Stimulated activated naive CD8-positive, alpha-beta T cell treated with anti-CD3 and anti-CD28 coated beads, Interleukin-15, Interleukin-2, amounts not matched to agents 100 U/mL and 50 U/mL, for 24 hours (primary cell): ENCODE results near the gene MAD1L1.
"Not testable (repeated sequence)": the region's sequence is repeated elsewhere in the genome, so short reads cannot be mapped to it uniquely, and the experiment has no call there.

Source experiments
- ATAC-seq: fragments of 150-1000 bp; cut with Tn5 transposase; one replicate; pipeline ENCODE4 v1.10.0; 2021
- DNase-seq: peaks from one replicate; pipeline ENCODE4 v3.0.0; 2021

Gene MAD1L1

GRCh38 chr7:1861799-1862458 is 370.8 kb downstream of the MAD1L1 start:
- no peak for ATAC-seq
- no peak for DNase-seq

GRCh38 chr7:1860881-1861798 is 371.6 kb downstream of the MAD1L1 start:
- not testable (repeated sequence) for ATAC-seq, DNase-seq

GRCh38 chr7:1859266-1860035 is 373.3 kb downstream of the MAD1L1 start:
- DNase-seq (no peak), ATAC-seq (no peak)

- no peak for DNase-seq
- no peak for ATAC-seq
These were observed 374.1 kb downstream of the MAD1L1 start for GRCh38 chr7:1858435-1859265.

GRCh38 chr7:1857487-1858421 is 375.0 kb downstream of the MAD1L1 start:
- ATAC-seq (no peak), DNase-seq (no peak)

GRCh38 chr7:1856888-1857441 is 375.8 kb downstream of the MAD1L1 start:
- DNase-seq (no peak), ATAC-seq (no peak)

GRCh38 chr7:1856161-1856887 is 376.4 kb downstream of the MAD1L1 start:
- ATAC-seq (no peak), DNase-seq (no peak)

GRCh38 chr7:1855725-1856160 is 377.0 kb downstream of the MAD1L1 start:
- ATAC-seq (no peak), DNase-seq (no peak)

- peak; percentile 2 for DNase-seq
- no peak for ATAC-seq
These were observed 377.6 kb downstream of the MAD1L1 start for GRCh38 chr7:1854866-1855724.

- no peak for ATAC-seq
- DNase-seq = peak; percentile 6
These were observed 378.5 kb downstream of the MAD1L1 start for GRCh38 chr7:1853986-1854865.

GRCh38 chr7:1853431-1853985 is 379.2 kb downstream of the MAD1L1 start:
- ATAC-seq (no peak), DNase-seq (no peak)

GRCh38 chr7:1852517-1853430 is 380.0 kb downstream of the MAD1L1 start:
- no peak for DNase-seq

GRCh38 chr7:1851721-1852516 is 380.8 kb downstream of the MAD1L1 start:
- DNase-seq (no peak), ATAC-seq (no peak)

More at GRCh38 chr7:1852517-1853430, 380.0 kb downstream of the MAD1L1 start:
- ATAC-seq = no peak

GRCh38 chr7:1850976-1851571 is 381.7 kb downstream of the MAD1L1 start:
- ATAC-seq (no peak), DNase-seq (no peak)
